GM12878 (cell line): ENCODE results near the gene SLC9A7. TPM values are rescaled to one million over a fixed set of nuclear protein-coding genes. Genes with fewer than 3 reads are reported as not detected.

Source experiments
- BHLHE40 ChIP-seq, 2 experiments: fragments of 450-650 bp in 1 of 2; IDR thresholded peaks; 2 replicates each; pipeline ENCODE4 v1.6.1; 2011 to 2017; ENCODE audit warnings: low read depth in 2 of 2, borderline replicate concordance in 1 of 2, improper control_type of control experiment in 1 of 2, low read length in 1 of 2, mild to moderate bottlenecking in 1 of 2
- HDGF ChIP-seq: fragments of 450-650 bp; IDR thresholded peaks from 2 replicates; pipeline ENCODE4 v1.6.1; 2016; ENCODE audit warnings: antibody characterized with exemption
- NFYA ChIP-seq: IDR thresholded peaks from 2 replicates; pipeline ENCODE4 v1.6.1; 2011; ENCODE audit warnings: low read depth, mild to moderate bottlenecking, low read length, improper control_type of control experiment, borderline replicate concordance
- RAD21 ChIP-seq: IDR thresholded peaks from 2 replicates; pipeline ENCODE4 v1.6.1; 2011; ENCODE audit warnings: mild to moderate bottlenecking, low read depth, low read length, moderate library complexity; ENCODE audit not compliant: insufficient read depth
- STAT1 ChIP-seq: fragments of 450-650 bp; conservative IDR thresholded peaks from 2 replicates; pipeline ENCODE4 v1.6.1; 2014; ENCODE audit warnings: antibody characterized with exemption, mild to moderate bottlenecking
- ZSCAN29 ChIP-seq: fragments of 450-650 bp; IDR thresholded peaks from 2 replicates; pipeline ENCODE4 v1.6.1; 2017; ENCODE audit warnings: mild to moderate bottlenecking, moderate library complexity
- polyA plus RNA-seq, 11 experiments: library from polyadenylated mRNA; depleted of rRNA in 4 of 11; unstranded in 6 of 11; stranded (reverse) in 5 of 11; fragments of >200 nt; fragmentation: Nextera tagmentation in 4 of 11; fragmentation: Illumina TruSeq in 1 of 11; extraction: Ambion mirVana in 4 of 11; extraction: Trizol in 1 of 11; gene quantifications; 1 replicate in 1 of 11; 2 replicates in 10 of 11; pipeline versions ENCODE4 v1.2.1 to v1.2.3, GENCODE V29; 2011 to 2016; ENCODE audit warnings: inconsistent platforms in 2 of 11, missing spikeins in 2 of 11, low read depth in 1 of 11
- total RNA-seq, 4 experiments: library from RNA; depleted of rRNA in 3 of 4; stranded (reverse); fragments of >200 nt in 3 of 4; fragmentation: Illumina TruSeq in 1 of 4; extraction: Trizol in 1 of 4; gene quantifications; 2 replicates each; pipeline versions ENCODE4 v1.2.1 to v1.2.3, GENCODE V29; 2013 to 2021
- TF ChIP-seq, protein P1 (sequence below): IDR thresholded peaks from 2 replicates; pipeline ENCODE4 v1.6.1; 2012; ENCODE audit warnings: low read length, inconsistent platforms
- TF ChIP-seq, protein P2 (sequence below): fragments of 450-650 bp; IDR thresholded peaks from 2 replicates; pipeline ENCODE4 v1.6.1; 2017; ENCODE audit warnings: mild to moderate bottlenecking, moderate library complexity

The SLC9A7 gene
- total and polyA plus RNA-seq, 10 of the 15 experiments (the other 5 are each of a cell fraction or from before 2014, with no cell fraction given) = 5.0 to 62.8 (median 30.5) TPM

DNA sequence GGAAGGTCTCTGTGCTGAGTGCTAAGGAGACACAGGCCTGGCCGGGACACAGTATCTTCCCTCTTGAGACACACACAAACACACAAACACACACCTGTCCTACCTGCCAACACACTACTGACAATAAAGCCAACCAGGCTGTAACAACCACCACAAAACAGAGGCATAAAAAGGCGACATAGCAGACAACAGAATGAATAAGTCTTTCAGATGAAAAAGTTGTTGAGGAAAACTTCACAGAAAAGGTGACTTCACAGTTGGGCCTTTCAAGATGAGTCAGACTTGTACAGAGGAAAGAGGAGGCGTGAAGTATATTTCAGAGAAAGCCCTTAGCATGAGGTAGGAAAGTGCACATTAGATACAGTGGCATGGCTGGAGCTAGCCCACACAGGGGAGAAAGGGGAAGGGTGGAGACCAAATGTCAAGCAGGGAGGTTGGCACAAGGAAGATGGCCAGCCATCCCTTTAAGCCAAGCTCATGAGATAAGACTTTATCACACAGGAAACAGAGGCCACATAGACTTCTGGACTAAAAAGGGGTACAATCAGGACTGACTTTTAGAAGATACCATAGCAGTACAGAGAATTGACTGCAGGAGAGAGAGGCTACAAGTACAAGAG, 54.0 kb downstream of the SLC9A7 start (continued):
- TF ChIP-seq, protein P1, sequence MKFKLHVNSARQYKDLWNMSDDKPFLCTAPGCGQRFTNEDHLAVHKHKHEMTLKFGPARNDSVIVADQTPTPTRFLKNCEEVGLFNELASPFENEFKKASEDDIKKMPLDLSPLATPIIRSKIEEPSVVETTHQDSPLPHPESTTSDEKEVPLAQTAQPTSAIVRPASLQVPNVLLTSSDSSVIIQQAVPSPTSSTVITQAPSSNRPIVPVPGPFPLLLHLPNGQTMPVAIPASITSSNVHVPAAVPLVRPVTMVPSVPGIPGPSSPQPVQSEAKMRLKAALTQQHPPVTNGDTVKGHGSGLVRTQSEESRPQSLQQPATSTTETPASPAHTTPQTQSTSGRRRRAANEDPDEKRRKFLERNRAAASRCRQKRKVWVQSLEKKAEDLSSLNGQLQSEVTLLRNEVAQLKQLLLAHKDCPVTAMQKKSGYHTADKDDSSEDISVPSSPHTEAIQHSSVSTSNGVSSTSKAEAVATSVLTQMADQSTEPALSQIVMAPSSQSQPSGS = peak; percentile 90
- TF ChIP-seq ZSCAN29 (no peak), NFYA (no peak), HDGF (peak; percentile 89), STAT1 (no peak), RAD21 (0 out of 2 replicates have a peak, but pooled peaks have one; percentile 5), BHLHE40 (IDR thresholded peaks at IDR 0.05; ENCODE audit: borderline replicate concordance in 1 of 2, low read depth in 2 of 2, low read length in 1 of 2) (peak in 1 of 2 experiments; percentile 62; a peak in 2 of 4 replicates)
- TF ChIP-seq, protein P2, sequence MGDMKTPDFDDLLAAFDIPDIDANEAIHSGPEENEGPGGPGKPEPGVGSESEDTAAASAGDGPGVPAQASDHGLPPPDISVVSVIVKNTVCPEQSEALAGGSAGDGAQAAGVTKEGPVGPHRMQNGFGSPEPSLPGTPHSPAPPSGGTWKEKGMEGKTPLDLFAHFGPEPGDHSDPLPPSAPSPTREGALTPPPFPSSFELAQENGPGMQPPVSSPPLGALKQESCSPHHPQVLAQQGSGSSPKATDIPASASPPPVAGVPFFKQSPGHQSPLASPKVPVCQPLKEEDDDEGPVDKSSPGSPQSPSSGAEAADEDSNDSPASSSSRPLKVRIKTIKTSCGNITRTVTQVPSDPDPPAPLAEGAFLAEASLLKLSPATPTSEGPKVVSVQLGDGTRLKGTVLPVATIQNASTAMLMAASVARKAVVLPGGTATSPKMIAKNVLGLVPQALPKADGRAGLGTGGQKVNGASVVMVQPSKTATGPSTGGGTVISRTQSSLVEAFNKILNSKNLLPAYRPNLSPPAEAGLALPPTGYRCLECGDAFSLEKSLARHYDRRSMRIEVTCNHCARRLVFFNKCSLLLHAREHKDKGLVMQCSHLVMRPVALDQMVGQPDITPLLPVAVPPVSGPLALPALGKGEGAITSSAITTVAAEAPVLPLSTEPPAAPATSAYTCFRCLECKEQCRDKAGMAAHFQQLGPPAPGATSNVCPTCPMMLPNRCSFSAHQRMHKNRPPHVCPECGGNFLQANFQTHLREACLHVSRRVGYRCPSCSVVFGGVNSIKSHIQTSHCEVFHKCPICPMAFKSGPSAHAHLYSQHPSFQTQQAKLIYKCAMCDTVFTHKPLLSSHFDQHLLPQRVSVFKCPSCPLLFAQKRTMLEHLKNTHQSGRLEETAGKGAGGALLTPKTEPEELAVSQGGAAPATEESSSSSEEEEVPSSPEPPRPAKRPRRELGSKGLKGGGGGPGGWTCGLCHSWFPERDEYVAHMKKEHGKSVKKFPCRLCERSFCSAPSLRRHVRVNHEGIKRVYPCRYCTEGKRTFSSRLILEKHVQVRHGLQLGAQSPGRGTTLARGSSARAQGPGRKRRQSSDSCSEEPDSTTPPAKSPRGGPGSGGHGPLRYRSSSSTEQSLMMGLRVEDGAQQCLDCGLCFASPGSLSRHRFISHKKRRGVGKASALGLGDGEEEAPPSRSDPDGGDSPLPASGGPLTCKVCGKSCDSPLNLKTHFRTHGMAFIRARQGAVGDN = peak; percentile 90
